Motor neuron (in vitro differentiated cells): Measurements from ENCODE around the gene CSH1. TPM values are rescaled to one million over a fixed set of nuclear protein-coding genes. Genes with fewer than 3 reads are reported as not detected.
"Not testable (repeated sequence)": the region's sequence is repeated elsewhere in the genome, so short reads cannot be mapped to it uniquely, and the experiment has no call there.

Source experiments
- ATAC-seq, 8 experiments: fragments of 200-7000 bp; cut with Tn5 transposase; replicated peaks in 6 of 8; 2 replicates each; pipeline ENCODE4 v1.8.0; 2021; ENCODE audit warnings: mild to moderate bottlenecking in 8 of 8, moderate library complexity in 8 of 8
- H3K27ac ChIP-seq, 2 donors: fragments of 250-450 bp; sonication (Bioruptor Pico); 2 replicates each; pipeline ENCODE4 v1.9.0; 2021; ENCODE audit warnings: antibody characterized with exemption in 2 of 2, mild to moderate bottlenecking in 2 of 2, moderate library complexity in 1 of 2
- H3K4me1 ChIP-seq, 2 donors: fragments of 250-450 bp; sonication (Bioruptor Pico); replicated peaks in 1 of 2; 2 replicates each; pipeline ENCODE4 v1.6.1; 2021; ENCODE audit warnings: antibody characterized with exemption in 2 of 2, mild to moderate bottlenecking in 2 of 2, moderate library complexity in 1 of 2
- H3K4me3 ChIP-seq, 5 donors: fragments of 250-450 bp; sonication (Bioruptor Pico); 2 replicates each; pipeline ENCODE4 v1.9.0; 2021; ENCODE audit warnings: antibody characterized with exemption in 5 of 5, mild to moderate bottlenecking in 5 of 5, moderate library complexity in 4 of 5
- WGBS, 10 experiments: fragments of 450-650 bp; shearing (Covaris generic); methylation state at CpG; one replicate each; pipeline ENCODE4 v1.0.0; 2022; 5-methylcytosine and 5-hydroxymethylcytosine counted together
- in situ Hi-C, 9 experiments: fragments of 400-800 bp; cut with MboI; loops; one replicate each; pipeline ENCODE4 v1.15.0; 2021; ENCODE audit warnings: low sequenced_read_pairs in 9 of 9, low pct_unique_long_range_greater_than_20kb in 2 of 9; ENCODE audit not compliant: unreplicated experiment in 9 of 9
- total RNA-seq, 8 experiments: library from RNA; unstranded; fragments of 300-600 nt; gene quantifications; 2 replicates each; pipeline versions ENCODE4 v1.2.3 to v1.2.4, GENCODE V29; 2022

The CSH1 gene
- total RNA-seq, 8 experiments from 2014 or later: 0.24 to 0.46 TPM; not detected in 6

DNA sequence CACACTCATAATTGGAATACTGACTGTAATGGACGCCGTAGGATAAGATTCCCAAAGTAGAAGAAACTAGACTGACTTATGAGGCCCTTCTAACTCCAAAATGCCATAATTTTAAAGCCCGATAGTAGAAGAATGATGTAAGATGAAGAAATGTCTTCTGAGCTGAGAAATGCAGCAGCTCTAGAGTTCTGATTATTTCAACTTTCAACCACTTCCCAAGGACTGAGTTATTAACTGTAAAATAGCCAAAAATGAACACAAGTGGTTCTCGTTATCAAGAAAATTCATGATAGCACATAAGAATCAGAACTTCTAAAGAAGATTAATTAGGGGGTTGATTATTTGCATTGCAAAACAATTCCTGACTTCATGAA lies 26.1 kb downstream of the CSH1 start:
- H3K4me3 ChIP-seq, H3K4me1 ChIP-seq, in situ Hi-C loops, ATAC-seq, H3K27ac ChIP-seq: not testable (repeated sequence)
- 14 to 95% (median 82%) methylated on average over 1 to 4 of the region's 4 CpGs; no CpG with 5 or more reads in 3 of the 10 experiments for WGBS, 10 experiments

DNA sequence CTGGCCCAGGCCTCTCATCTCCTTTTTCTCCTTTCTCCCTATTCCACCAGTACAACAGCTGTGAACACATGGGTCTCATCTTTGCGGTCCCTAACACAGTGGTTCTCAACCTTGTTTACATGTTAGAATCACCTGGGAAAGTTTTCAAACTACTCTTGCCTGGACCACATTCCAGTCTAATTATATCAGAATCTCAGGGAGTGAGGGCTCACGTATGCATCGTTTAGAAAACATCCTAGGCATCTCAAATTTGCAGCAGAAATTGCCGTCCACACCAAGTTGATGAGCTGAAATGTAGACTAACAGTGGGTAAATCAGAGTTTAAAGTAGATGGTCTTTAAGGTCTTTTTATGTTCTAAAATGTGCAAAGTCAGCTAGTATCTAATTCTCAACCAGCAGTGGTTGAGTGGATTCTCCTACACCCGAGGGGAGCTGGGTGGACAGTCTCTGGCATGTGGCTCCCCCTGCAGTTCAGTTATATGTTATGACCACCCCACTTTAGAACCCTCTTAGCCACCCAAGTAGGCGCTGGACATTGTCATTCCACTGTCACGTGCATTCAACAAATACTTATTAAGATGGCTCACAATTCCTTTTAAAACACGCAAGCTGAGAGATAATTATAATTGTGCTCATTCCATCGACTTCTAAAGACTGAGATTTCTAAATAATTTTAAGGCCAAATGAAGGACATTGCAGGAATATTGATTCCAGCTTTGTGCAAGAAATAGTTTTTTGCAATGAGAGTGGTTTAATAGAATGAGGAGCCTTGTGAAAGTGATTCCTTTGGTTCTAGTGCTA lies 26.7 kb downstream of the CSH1 start:
- H3K4me3 ChIP-seq, H3K27ac ChIP-seq, H3K4me1 ChIP-seq, in situ Hi-C loops: not testable (repeated sequence)
- ATAC-seq: peak in 3 of 8 experiments; percentile 25 to 40 (median 38)
- WGBS, 10 experiments: 0 to 100% (median 58%) methylated on average over 1 to 5 of the region's 9 CpGs; no CpG with 5 or more reads in 4 of the 10 experiments

GRCh38 chr17:63866625-63867024 lies 29.7 kb downstream of the CSH1 start:
- peak in 4 of 8 experiments; percentile 16 to 68 (median 56) for ATAC-seq
- WGBS, 10 experiments: 100% methylated on average over 1 of the region's 7 CpGs; no CpG with 5 or more reads in 6 of the 10 experiments
- not testable (repeated sequence) for H3K4me3 ChIP-seq

DNA sequence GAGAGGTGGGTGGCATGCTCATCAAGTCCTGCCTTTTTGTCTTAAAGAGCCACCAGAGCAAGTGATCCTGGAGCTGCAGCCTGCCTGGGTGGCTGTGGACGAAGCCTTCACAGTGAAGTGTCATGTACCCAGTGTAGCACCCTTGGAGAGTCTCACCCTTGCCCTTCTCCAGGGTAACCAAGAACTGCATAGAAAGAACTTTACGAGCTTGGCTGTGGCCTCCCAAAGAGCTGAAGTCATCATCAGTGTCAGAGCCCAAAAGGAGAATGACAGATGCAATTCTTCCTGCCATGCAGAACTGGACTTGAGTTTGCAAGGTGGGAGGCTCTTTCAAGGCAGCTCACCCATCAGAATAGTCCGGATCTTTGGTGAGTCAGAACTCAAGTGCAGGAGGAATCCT lies 37.1 kb downstream of the CSH1 start:
- Histone ChIP-seq H3K4me1 (peaks cover 0 to 5% of the 10 kb centered on the region in 2 donors), H3K4me3 (no peak overlapping the region), H3K27ac (no peak overlapping the region)
- in situ Hi-C loops: no loop called here
- ATAC-seq: peak in 1 of 8 experiments; percentile 24
- WGBS, 10 experiments: 46 to 80% (median 57%) methylated on average over 1 to 3 of the region's 3 CpGs; no CpG with 5 or more reads in 5 of the 10 experiments

More at GRCh38 chr17:63866625-63867024, 29.7 kb downstream of the CSH1 start:
- H3K27ac ChIP-seq, in situ Hi-C loops, H3K4me1 ChIP-seq: not testable (repeated sequence)

DNA sequence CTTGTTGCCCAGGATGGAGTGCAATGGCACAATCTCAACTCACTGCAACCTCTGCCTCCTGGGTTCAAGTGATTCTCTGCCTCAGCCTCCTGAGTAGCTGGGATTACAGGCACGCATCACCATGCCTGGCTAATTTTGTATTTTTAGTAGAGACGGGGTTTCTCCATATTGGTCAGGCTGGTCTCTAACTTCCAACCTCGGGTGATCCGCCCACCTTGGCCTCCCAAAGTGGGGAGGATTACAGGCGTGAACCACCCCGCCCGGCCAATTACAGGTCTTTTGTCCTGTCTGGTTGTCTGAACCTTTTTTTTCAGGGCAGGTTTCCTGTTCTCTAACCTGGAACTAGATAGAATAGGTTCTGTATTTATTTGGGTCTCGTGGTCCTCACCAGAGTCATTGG lies 39.9 kb downstream of the CSH1 start:
- H3K27ac ChIP-seq, H3K4me1 ChIP-seq, H3K4me3 ChIP-seq, ATAC-seq, in situ Hi-C loops: not testable (repeated sequence)
- WGBS, 10 experiments: 24 to 100% (median 90%) methylated on average over 2 to 8 of the region's 8 CpGs; no CpG with 5 or more reads in 2 of the 10 experiments

DNA sequence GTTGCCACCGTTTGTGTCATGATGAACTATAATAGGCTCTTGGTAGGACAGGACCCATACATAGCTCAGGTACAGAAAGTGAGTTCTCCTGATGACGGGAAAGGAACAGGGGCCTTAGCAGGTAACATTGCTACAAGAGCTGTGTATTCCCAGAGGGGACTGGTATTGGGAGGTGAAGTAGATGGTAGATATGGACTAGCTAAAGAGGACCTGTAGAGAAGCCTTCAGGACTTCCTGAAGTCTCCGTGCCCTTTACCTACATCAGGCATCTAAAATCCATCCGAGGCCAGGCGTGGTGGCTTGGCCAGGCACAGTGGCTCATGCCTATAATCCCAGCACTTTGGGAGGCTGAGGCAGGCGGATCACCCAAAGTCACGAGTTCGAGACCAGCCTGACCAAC lies 41.2 kb downstream of the CSH1 start:
- Histone ChIP-seq H3K27ac (no peak overlapping the region), H3K4me3 (no peak overlapping the region), H3K4me1 (peaks cover 0 to 5% of the 10 kb centered on the region in 2 donors)
- WGBS, 10 experiments: 0 to 87% (median 56%) methylated on average over 1 to 6 of the region's 8 CpGs; no CpG with 5 or more reads in 2 of the 10 experiments
- in situ Hi-C loops: no loop called here
- ATAC-seq: no peak

GRCh38 chr17:63854709-63855108 lies 41.7 kb downstream of the CSH1 start:
- peaks cover 0 to 5% of the 10 kb centered on the region in 2 donors for H3K4me1 ChIP-seq
- no peak overlapping the region for H3K4me3 ChIP-seq
- in situ Hi-C loops: no loop called here
- H3K27ac ChIP-seq: no peak overlapping the region
- no peak for ATAC-seq
- WGBS, 10 experiments: 13 to 80% (median 58%) methylated on average over 1 to 5 of the region's 5 CpGs; no CpG with 5 or more reads in 2 of the 10 experiments

GRCh38 chr17:63853260-63853659 lies 43.1 kb downstream of the CSH1 start:
- ATAC-seq: no peak
- 50 to 100% (median 79%) methylated on average over 1 to 2 of the region's 2 CpGs; no CpG with 5 or more reads in 1 of the 10 experiments for WGBS, 10 experiments
- in situ Hi-C loops: no loop called here
- Histone ChIP-seq H3K4me3 (no peak overlapping the region), H3K4me1 (no peaks in the 10 kb centered on the region), H3K27ac (no peak overlapping the region)

DNA sequence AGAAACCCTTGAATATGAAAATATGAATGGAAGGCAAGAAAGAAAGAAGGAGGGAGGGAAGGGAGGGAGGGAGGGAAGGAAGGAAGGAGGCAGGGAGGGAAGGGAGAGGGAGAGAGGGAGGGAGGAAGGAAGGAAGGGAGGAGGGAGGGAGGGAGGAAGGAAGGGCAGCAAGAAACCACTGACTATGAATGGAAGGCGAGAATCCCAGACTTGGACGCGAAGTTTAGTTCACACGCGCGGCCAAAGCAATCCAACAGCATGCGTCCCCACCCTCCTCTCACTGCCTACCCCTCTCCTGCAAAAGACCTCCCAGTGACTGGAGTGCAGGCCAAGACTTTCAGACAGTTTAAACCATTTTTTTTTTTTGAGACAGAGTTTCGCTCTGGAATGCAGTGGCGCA lies 46.0 kb downstream of the CSH1 start:
- H3K4me1 ChIP-seq: no peaks in the 10 kb centered on the region
- 60 to 100% (median 86%) methylated on average over 1 to 2 of the region's 9 CpGs; no CpG with 5 or more reads in 7 of the 10 experiments for WGBS, 10 experiments
- H3K4me3 ChIP-seq: no peak overlapping the region
- ATAC-seq: no peak
- in situ Hi-C loops: no loop called here
- H3K27ac ChIP-seq: no peak overlapping the region

DNA sequence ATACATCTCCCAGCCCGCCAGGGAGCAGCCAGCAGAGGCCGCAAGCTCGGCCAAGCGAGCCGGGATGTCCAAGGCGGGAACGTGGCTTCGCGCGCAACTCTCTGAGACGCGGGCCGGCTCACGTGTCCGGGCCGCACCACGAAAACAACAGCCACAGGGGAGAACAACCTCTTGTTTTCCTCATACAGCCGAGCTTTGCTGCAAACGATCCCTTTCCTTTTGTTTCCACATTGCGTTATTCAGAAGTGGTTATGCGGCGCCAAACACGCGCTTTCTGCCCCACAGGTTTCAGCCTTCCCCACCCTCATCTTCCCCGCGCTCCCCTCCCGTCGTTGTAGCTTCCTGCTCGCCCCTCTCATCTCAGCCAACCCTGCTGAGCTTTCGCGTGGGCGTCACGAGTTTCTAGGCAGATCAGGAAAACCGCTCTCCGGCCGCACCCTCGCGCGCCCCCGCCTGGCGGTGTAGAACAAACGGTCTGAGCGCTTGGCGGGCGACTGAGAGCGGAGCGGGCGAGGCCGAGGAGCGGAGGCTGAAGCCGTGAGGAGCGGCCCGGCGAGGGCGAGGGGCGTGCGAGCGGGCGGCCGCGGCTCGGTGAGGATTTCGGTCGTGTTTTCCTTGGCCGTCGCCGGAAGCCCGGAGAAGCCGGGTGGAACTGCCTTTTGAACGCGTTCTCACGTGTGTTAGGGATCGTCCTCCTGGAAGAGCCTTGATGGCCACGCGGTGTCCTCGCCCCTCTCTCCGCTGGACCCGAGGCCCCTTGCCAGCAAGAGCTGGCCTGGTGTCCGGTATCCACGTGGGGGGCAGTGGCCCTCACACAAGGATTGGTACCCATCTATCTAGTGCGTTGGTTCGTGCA lies 47.3 kb downstream of the CSH1 start:
- ATAC-seq: peak in 4 of 8 experiments; percentile 28 to 99 (median 98)
- in situ Hi-C loops: no loop called here
- WGBS, 10 experiments: 0 to 94% (median 72%) methylated on average over 3 to 29 of the region's 82 CpGs; no CpG with 5 or more reads in 2 of the 10 experiments
- no peak overlapping the region for H3K27ac ChIP-seq
- H3K4me3 ChIP-seq: no peak overlapping the region
- no peaks in the 10 kb centered on the region for H3K4me1 ChIP-seq

DNA sequence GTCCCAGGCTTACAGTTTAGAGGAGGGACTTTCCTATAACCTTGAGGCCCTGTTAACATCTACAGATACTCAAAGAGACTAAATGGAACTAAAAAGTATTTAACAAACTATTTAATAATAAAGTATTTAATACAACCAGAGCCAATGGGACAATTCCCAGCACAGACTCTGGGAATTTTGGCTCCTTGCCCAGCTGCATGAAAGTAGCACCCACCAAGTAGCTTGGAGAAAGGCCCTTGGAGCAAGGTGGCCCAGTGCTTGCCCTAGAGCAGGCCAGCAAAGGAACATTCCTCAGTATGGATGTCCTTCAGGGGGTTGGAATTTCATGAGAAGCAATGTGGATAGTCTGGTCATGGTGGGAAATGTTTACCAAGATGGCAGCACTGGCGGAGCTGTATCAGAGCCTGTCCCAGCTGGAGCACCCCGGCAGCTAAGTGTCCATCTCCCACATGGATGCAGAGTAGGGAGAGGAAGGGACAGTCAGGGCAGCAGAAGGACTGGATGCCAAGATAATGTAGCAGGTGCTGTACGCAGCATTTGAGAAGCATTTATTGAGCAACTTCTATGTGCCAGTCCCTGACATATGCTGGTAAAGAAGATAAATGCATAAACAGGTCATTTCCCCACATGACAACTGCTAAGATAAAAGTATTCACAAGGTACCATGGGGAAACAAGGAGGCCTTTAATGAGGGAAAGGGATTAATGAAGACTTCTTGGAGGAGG lies 48.7 kb downstream of the CSH1 start:
- H3K4me1 ChIP-seq: no peaks in the 10 kb centered on the region
- in situ Hi-C loops: no loop called here
- H3K27ac ChIP-seq: no peak overlapping the region
- H3K4me3 ChIP-seq: no peak overlapping the region
- no peak for ATAC-seq
- 62 to 100% (median 94%) methylated on average over 1 to 3 of the region's 3 CpGs; no CpG with 5 or more reads in 4 of the 10 experiments for WGBS, 10 experiments

GRCh38 chr17:63845509-63845908 lies 50.9 kb downstream of the CSH1 start:
- in situ Hi-C loops: no loop called here
- no peak for ATAC-seq

More at GRCh38 chr17:63845509-63845908, 50.9 kb downstream of the CSH1 start:
- H3K4me1 ChIP-seq: peaks cover 8 to 9% of the 10 kb centered on the region in 2 donors
- WGBS, 10 experiments: 0 to 100% (median 30%) methylated on average over 1 of the region's 1 CpG; no CpG with 5 or more reads in 2 of the 10 experiments
- no peak overlapping the region for H3K27ac ChIP-seq
- no peak overlapping the region for H3K4me3 ChIP-seq
